HG03442 (cell line): Measurements from ENCODE around the gene ZBTB43.

Source experiments
- ATAC-seq: cut with Tn5 transposase; IDR thresholded peaks from one replicate; pipeline ENCODE4 v1.9.1; 2021; ENCODE audit warnings: mild to moderate bottlenecking, moderate library complexity; ENCODE audit not compliant: unreplicated experiment

Gene ZBTB43

DNA sequence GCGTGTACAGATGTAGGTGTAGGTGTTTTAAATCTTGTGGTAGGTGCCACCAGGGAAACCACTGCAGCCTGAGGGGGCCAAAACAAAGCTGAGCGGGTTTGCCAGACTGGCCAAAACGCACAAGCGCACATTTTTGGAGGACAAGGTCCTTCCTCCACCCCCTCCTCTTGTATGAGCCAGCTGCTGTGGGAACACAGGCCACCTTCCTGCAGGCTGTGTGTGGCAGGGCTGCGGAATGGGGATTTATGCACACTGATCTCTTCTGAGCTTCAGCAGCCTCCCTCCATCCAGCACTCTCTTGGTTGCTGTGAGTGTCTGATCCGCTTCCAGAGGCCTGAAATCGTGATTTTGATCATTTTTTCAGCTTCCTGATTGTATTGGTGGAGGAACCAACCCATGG, 22.4 kb downstream of the ZBTB43 start:
- ATAC-seq: no peak

DNA sequence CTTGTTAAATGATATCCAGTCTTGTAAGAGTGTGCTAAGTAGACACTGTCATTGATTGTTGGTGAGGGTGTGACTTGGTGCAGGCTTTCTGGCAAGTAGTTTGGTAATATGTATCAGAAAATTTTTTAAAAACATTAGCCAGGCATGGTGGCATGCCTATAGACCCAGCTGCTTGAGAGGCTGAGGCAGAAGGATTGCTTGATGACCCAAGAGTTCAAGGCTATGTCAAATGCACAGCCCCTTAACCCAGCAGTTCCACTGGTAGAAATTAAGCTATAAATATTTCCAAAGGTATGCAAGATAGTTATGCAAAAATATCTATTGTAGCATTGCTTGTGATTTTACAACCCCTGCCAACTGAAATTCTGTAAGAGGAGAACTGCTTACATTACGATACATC, 24.2 kb downstream of the ZBTB43 start:
- no peak for ATAC-seq

GRCh38 chr9:126830827-126831226, 26.0 kb downstream of the ZBTB43 start:
- no peak for ATAC-seq

- no peak for ATAC-seq
These were observed 27.6 kb downstream of the ZBTB43 start for GRCh38 chr9:126832440-126832839.

DNA sequence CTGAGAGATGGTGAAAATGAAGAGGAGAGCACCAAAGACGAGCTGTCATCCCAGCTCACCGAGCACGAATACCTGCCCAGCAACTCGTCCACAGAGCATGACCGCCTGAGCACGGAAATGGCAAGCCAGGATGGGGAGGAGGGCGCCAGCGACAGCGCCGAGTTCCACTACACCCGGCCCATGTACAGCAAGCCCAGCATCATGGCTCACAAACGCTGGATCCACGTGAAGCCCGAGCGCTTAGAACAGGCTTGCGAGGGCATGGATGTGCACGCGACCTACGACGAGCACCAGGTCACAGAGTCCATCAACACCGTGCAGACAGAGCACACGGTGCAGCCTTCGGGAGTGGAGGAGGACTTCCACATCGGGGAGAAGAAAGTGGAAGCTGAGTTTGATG, 28.2 kb downstream of the ZBTB43 start:
- ATAC-seq: no peak

DNA sequence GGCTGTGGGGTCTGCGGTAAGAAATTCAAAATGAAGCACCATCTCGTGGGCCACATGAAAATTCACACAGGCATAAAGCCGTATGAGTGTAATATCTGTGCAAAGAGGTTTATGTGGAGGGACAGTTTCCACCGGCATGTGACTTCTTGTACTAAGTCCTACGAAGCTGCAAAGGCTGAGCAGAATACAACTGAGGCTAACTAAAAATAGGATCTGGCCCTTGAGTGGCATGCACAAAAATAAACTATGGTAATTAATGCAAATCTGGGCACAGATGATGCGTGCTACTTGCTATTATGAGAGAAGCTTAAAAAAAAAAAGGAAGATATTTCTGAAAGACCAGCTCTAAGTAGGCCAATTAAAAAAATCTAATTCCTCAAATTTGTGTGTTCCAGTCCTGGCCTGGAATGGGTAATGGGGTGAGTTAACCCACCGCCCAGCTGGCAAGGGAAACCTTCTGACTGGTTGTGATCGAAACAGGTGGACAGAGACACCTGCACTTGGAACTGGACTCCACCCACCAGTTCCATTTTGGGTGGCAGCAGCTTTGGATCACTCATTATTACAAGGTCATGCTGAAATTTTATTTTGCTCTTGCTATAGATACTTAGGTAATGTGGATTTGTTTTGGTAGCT, 29.0 kb downstream of the ZBTB43 start:
- ATAC-seq: no peak

DNA sequence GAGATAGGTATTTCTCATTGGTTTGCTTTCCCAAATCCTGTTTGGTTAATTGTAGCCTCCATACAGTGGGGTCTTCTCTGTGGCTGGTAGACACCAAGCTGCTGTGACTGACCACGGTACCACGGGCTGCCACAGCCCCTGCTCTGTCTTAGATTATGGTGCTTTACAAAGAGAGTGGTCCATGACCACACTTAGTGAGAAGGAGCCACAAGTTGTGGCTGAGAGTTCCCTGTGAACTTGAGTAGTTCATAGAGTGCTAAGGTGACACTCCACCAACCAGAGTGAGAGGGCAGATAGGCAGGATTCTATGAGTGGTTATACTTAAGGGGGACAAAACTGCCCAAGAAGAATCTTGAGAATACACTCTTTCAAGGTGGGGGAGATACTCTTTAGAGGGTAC, 29.8 kb downstream of the ZBTB43 start:
- no peak for ATAC-seq

- ATAC-seq: no peak
These were observed 31.4 kb downstream of the ZBTB43 start for GRCh38 chr9:126836216-126836615.

DNA sequence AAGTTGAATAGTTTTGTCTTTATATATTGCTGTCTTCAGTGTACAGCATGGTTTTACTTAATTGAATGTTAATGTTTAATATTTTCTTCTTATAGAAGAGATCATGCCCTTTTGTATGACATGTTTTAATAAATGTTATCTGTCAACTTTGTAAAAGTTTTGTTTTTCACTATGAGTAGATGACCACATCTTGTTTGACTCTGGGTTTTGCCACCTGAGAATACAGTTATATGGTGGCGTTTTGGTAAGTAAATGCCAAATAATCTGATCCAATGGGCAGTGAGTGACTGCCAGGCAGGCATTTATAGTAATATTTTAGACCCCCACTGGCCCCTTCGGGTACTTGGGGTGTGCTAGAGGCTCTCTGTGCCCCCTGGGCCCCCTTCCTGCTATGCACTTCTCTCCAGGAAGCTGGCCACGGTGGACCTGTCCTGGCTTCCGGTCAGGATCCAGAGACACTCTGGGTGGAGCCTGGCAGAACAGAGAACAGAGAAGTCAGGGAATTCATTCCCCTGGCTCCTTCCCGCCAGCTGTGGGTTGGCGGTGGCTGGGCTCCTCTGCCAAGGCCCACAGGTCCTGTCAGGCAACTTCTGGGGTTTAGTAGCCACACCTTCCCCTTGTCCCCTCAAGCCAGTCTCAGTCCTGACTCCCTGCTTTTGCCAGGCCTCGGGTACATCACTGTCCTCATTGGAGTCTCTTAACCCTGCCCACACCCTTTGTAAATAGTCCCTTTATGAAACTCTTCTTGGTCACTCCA, 33.4 kb downstream of the ZBTB43 start:
- peak; percentile 6 for ATAC-seq

- peak; percentile 56 for ATAC-seq
These were observed 34.1 kb downstream of the ZBTB43 start for GRCh38 chr9:126838895-126839294.

DNA sequence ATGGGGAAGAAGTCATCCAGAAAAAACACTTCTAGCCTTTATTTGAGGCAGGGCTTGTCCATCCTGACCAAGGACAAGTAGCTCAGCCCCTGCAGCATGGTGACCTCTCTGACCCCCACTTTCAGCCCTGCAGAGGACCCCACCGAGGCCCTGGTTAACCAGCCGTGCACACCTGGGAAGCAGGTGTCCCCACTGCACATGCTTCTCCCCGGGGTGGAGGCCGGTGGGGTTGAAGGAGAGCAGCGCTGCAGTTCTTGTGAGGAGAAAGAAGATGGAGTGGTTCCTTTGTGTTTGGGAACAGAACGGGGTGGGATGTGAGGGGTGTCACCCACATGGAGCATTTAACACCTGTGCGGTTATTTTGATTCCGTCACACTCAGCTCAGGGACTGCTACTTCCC, 34.5 kb downstream of the ZBTB43 start:
- ATAC-seq: peak; percentile 5

DNA sequence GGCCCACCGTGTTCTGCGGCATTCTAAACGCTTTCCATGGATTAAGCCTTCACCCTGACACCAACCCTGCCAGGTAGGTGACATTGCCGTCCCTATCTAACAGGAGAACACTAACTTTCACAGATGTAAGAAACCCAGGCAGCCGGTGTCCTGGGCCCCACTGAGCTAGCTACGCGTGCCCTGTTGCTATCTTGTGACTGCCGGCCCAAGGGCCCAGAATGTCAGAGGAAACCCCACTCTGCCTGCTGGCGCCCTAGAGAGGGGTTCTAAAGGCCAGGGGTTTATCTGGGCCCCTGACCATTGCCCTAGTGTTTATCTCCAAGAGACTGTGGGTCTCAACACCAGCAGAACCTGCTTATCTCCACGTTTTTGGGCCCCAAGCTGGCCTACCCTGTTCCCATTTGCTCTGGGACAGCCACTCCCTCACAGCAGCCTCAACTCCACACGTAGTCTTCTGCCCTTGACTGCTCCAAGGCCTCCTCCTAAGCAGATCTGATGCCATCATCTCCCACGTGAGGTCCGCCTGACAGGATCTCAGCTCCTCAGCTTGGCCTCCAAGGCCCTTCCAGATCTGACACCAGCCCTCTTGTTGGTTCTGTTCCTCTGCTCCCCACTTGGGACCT, 37.5 kb downstream of the ZBTB43 start:
- ATAC-seq: no peak

- ATAC-seq: no peak
These were observed 38.3 kb downstream of the ZBTB43 start for GRCh38 chr9:126842977-126843799.

GRCh38 chr9:126844085-126844484, 39.2 kb downstream of the ZBTB43 start:
- ATAC-seq: no peak

DNA sequence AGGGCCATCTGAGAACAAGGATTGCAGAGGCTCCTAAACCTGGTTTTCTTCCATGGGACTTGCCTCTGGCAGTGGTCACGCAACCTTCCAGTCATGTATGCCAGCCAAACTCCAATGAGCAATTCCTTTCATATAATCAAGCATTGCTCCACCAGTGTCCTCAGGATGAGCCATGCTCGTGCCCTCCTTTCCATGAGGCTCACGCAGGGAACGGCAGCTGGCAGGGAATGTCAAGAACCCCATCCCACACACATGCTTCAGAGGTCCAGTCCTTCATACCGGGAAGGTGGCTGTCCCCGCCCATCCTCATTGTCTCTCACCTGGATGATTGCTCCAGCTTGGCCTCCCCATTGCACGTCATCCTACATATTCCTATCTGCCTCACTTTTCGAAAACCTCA, 42.2 kb downstream of the ZBTB43 start:
- no peak for ATAC-seq

GRCh38 chr9:126849591-126850225, 44.9 kb downstream of the ZBTB43 start:
- ATAC-seq: no peak

GRCh38 chr9:126851286-126851880, 46.5 kb downstream of the ZBTB43 start:
- no peak for ATAC-seq

DNA sequence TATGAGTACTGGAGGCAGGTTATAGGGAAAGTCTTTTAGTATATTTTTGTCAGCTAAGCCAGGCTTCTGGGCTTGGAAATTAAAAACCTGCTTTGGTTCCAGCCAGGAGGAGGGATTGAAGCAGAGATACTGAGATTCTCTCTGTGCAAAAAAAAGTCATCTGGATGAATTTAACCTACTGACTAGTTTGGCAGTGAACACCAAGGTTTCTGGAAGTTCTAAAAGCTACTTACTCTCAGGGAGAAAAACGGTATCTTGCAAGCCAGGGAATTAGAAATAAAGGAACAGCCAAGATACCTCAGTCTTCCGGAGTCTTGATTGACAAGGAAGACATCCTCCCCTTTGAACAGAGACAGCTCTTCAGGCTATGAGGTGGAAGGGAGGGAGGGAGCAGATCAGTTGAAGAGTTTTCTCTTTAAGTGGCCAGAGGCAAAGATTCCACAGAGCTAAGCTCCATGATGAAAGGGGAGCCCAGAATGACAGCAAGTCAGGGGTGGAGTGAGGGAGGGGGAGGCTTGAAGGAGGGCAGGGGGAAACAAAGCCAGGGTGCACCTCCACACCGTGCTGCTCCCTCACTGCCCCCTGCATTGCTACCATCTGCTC, 47.3 kb downstream of the ZBTB43 start:
- ATAC-seq: no peak

DNA sequence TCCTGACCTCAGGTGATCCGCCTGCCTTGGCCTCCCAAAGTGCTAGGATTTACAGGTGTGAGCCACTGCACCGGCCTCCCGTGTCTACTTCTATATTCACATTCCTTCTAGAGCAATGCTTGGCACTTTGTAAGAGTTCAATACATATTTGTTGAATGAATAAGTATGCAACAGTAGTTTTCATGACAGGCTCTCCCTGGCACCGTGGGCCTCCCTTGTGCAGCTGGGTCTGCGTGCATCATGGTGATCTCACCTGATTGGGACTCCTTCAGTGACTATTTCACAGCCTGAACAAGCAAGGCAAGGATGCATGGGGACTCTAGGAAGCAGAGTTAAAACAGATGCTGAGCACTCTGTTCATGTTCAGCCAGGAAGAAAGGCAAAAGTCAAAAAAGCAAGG, 48.8 kb downstream of the ZBTB43 start:
- ATAC-seq: no peak

DNA sequence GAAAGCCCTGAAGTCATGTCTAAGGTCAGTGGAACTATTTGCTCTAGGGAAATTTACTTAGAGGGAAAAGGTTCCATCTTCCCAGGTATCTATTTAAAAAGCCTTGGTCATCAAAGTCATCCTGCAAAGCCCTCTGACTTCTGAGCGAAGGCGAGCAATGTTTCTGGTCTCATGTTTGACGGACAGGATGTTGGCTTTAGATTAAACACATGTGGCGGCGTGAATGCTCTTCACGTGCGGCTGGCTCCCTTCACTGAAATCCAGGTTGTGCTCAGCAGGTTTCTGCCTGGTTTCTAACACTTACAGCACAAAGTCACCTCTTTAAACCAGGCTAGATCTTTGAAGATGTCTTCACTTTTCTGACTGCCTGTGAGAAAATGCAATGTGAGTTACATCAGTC, 49.9 kb downstream of the ZBTB43 start:
- no peak for ATAC-seq
